Suppressor macrophage treated with lipopolysaccharide for 1 hour (primary cell): ENCODE measurements around the gene TMEM272.
A peak's percentile ranks its signal among the peaks of the same experiment; 100 is the strongest.

ENCODE experiments used
- DNase-seq, 3 donors: peaks; one replicate each; pipeline ENCODE4 v3.0.0-alpha.2; 2020 to 2022

TMEM272 gene

DNA sequence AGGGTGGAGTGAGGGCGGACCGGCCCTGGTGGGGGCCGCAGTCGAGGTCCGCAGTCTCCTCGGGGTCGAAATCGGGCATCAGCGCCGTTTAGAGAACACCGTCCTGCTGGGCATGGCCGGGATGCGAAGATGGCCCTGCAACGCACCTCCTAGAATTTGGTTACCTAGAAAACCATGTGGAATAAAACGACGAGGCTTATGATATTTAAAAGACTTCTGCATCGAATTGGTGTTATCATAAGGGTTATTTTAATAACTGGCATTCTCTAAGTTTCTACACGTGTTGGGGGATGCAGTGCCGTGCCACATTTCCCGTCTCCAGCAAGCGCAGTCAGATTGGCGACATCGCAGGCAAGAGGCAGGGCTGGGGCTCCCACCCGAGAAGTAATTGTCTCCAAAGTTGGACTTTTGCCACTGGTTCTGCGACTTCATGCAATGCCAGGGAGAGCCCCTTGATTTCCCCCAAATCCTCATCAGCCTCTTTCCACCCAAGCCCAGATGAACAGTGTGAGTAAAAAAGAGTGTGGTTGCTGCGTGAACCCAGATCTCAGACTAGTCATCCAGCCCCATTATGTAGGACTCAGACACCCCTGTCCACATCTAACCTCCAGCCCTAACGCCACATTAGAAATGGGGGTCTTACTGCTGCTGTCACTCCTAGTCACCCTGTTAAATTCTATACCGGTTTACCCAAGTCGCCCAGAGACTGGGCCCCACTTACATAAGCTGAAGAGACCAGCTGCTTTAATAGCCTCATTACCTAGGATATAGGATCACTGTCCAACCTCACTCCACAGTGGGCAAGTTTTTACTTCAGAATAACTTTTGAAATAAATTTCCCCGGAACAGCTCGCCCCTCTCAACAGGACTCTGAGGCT, 40.4 kb downstream of the TMEM272 start:
- DNase-seq, result peak; percentile 79 to 90 (median 86)

DNA sequence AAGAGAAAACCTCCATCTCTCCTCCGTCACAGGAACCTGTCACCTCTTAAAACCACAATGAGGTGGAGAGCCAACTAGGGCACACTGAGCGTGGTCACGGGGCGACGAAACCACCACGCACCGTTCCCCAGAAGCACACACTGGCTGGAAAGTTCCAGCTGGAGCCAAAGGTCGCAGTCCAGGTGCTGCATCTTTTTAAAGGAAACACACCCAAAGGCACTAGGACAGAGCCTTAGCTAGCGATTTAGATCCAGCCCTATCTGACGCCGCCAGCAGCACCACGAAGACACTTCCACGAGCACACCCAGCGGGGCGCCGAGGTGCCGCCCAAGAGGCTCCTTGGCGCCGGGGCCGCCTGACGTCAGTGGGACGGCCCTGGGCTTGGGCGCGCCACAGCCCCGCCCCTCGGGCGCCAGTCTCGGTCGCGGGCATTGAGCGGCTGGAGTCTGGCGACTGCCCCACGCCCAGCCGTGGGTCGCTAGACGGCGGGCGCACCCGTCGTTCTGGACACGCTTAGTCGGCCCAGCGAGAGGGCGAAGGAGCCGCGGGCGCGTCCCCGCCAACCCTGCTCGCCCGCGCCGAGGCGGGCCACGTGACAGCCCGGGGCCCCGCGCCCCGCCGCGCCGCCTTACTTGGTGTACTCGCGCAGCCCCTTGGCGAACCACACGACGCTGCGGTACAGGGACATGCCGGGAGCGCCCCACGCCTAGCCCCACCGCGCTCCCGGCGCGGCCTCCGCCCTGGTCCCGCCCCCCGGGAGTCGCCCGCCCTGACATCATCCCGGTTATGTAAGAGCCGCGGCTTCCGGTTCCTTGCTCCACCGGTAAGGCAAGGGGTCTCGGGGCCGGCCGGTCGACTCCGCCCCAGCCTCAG, 41.3 kb downstream of the TMEM272 start, which contains the start of gene DHRS12:
DHRS12 (minus strand) TSS at position 742 of the 873 bp plus-strand sequence. CDS start 4,504 bp downstream, outside the sequence.
- DNase-seq, result peak; percentile 93 to 98 (median 96)

DNA sequence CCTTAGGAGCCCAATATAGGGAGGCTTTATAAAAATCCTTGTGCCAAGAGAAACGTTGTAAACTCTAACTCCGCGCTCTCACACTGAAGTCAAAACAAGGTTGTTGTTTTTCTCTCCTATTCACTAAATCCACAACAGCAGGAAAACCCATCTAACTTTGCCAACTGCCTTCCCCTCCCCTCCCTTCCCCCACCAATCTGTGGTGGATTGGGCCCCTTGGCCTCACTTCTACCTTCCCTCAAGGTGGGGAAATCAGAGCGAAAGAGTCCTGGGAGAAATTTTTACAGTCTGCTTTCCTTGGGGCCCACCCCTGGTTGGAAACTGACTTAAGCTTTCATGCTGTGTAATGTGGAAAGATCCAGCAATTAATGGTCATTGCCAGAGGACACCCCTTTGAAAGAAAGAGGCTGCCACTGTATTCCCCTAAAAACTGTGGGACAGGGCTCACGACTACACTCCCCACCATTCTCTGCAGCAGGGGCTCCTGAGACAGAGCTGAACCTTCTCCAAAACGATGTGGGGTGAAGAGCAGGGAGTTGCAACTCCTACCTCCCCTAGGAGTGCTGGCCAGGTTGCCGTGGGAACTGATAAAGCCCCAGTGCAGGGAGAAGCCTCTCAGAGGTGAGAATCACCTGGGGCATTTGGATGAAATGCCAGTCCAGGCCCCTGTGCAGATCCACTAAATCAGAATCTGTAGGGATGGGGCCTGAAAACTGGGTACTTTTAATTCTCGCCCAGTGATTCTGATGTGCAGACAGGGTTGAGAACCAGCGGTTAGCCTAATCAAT, 42.2 kb downstream of the TMEM272 start:
- DNase-seq, result no peak

- DNase-seq, result peak; percentile 45 to 66 (median 50)
Observed at GRCh38 chr13:51801631-51802099, 43.3 kb downstream of the TMEM272 start.

- DNase-seq, result no peak
Observed at GRCh38 chr13:51800486-51800885, 44.5 kb downstream of the TMEM272 start.

DNA sequence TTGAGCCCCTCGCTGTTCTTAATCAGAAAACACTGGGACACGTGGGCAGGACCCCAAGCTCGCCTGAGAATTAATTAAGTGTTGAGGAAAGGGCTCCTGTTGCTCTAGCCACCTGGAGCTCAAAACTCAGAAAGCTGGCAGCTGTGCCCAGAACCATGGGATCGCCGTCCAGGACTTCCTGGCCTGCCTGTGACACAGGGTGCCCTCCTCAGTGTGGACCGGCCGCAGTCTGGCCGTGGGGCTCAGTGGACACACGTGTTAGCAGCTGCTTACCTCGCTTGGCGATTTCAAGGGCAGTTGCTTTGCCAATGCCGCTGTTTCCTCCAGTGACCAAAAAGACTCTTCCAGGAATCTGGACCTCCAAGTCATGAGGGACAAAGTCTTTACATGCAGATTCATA, 45.7 kb downstream of the TMEM272 start:
- DNase-seq, result no peak

- DNase-seq, result peak in 1 of 3 donors; percentile 36
Observed at GRCh38 chr13:51797664-51798488, 47.1 kb downstream of the TMEM272 start.

GRCh38 chr13:51796546-51796945, 48.4 kb downstream of the TMEM272 start:
- DNase-seq, result no peak

- no peak for DNase-seq
Observed at GRCh38 chr13:51795419-51795818, 49.6 kb downstream of the TMEM272 start.

GRCh38 chr13:51794964-51795363, 50.0 kb downstream of the TMEM272 start:
- no peak for DNase-seq

DNA sequence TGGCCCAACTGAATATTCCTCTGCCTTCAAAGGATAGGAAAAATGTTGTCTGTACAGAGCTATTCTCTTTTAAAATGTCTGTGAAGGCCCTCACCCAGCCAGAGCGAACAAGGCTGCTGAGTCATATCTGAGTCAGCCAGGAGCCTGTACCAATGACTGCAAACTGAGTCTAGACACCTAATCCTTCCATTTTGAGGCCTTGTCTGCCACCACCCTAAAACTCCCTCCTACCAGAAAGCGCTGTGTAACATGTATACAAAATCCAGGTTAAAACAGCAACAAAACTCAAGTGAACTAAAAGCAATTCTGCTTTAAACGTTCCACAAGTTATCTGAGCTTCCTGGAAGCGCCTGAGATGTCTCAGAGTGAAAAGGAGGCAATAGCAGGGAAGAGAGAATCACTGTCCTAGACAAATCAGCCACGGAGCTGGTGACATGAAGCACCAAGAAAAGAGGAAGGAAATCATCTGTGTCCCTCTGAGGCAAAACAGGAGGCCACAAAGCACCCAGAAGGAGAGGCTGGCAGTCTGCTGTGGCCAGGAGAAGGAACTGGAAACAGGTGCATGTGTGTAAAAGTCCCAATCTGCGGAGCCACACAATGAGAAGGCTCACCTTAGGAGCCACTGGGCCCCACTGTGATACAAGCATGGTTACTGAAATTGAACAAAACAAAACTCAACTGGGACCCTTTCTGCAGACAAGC, 51.3 kb downstream of the TMEM272 start:
- peak; percentile 58 to 61 (median 61) for DNase-seq

GRCh38 chr13:51786425-51787265, 58.3 kb downstream of the TMEM272 start:
- DNase-seq, result no peak

GRCh38 chr13:51785712-51786424, 59.1 kb downstream of the TMEM272 start:
- DNase-seq, result no peak

DNA sequence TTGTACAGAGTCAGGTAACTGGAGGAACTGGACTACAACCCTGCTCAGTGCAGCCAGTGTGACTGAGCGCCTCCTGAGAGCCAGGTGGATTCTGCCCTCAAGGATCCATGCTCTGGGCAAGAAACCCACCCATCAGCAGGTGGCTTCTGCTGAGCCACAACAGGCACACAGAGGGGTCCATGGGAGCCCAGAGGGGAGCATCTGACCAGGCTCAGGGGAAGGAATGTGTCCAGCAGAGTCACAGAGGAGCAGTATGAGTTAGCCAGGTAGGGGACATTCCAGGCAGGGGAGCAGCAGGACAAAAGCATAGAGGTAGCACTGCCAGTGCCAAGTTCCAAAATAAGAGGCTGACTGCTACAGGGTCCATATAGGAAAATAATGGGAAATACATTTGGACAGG, 60.9 kb downstream of the TMEM272 start:
- no peak for DNase-seq

DNA sequence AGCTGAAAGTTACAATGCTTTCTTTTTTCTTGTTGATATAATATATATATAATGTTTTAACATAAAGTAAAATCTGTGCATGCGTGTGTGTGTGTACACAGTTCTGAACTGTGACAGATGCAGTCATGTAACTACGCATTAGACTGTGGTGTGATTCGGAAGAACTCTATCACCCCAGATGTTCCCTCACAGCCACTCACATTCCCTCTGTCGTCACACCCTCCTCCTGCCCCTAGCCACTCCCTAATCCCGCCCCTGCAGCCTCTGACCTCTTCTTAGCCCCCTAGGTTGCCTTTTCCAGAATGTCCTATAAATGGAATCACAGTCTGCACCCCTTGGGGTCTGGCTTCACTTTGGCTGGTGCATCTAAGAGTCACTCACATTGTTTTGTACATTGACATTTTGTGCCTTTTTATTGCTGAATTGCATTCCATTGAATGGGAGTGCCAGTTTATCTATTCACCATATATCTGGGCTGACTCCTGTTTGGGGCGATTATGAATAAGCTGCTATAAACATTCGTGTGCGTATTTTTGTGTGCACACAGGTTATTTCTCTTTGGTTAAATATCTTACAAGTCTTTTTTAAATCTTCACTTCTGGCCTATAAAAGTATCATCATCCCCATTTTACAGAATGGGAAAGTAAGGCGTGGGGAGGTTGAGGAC, 61.4 kb downstream of the TMEM272 start:
- no peak for DNase-seq

DNA sequence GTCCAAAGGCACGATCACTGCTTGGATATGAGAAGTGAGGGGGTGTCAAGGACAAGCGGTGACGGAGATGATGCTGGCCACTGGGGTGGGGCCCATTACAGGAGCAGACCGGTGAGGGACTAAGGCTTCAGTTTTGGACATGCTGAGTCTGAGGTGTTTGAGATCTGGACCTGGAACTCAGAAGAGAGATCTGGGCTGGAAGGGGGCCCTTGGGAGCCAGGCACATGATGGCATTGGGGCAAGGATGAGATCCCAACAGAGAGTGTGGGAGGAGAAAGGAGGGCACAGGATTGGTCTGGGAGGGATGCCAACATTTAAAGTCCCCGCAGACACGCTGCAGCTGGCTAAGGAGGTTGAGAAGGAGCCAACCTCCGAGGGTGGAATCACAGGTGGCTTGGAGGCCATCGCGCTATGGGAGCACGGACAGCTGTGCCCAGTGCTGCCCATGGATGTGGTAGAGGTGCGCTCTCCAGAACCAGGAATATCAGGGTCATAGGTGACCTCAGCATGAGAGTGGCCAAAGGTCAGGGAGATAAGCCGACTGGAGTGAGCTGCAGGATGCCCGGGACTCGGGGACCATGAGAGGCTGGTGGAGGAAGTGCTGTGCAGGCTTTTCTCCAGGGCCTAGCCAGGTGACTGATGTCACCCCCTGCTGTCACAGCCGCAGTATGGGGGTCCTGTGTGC, 62.8 kb downstream of the TMEM272 start:
- no peak for DNase-seq

DNA sequence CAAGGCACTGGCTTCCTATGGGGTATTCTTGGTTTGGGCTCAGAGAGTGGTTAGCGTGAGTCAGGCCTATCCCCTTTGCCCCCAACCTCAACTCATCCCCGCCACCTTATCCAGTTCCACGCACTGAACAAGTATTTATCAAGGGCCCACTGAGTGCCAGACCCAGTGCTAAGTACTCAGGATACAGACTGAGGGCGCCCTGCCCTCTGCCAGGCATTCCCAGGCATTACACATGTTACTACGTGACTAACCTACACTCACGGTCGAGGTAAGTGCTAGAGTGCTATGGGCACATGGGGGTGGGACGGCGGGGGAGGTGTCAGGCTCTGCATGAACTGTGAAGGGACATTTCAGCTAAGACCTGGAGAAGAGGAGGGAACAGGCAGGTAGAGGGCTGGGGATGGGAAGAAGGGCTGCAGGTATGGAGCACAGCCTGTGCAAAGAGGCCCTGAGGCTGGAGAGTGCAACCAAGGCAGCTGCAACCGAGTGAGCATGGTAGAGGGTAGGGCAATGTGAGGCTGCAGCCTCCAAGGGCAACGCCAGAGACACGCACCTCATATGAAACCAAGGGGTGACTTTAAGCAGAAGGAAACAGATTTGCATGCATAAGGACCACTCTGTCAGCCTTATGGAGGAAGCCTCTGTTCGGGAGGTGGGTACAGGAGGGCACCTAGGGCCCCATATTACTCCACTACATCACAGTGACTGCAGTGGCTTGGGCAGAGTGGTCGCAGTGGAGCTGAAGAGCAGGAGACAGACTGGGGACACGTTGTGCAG, 63.5 kb downstream of the TMEM272 start:
- DNase-seq, result no peak
